Measurements from ENCODE around the gene SP140. TPM values are rescaled to one million over a fixed set of nuclear protein-coding genes. Genes with fewer than 3 reads are reported as not detected.

The SP140 gene
- total and polyA plus RNA-seq, 10 donors: 51.3 to 110 (median 71.4) TPM

- Histone ChIP-seq H3K27ac (peak overlapping the region in 4 of 8 donors; percentile 21 to 57 (median 42)), H3K4me1 (peaks cover 0 to 61% (median 49%) of the 10 kb centered on the region in 6 donors), H3K27me3 (replicated peaks in 1 of 7) (no peaks in the 10 kb centered on the region), H3K36me3 (peaks cover 4 to 100% (median 88%) of the 10 kb centered on the region in 6 donors), H3K9me3 (peaks cover 0 to 2% (median 0%) of the 10 kb centered on the region in 8 donors), H3K4me3 (peak overlapping the region in 2 of 8 donors; percentile 4 to 37)
- intact Hi-C loops (cut with DNase I; ENCODE audit: low total_unique reads): no loop called here
- 66 to 89% (median 79%) methylated on average over 15 of the region's 15 CpGs for WGBS, 5 donors
- TF ChIP-seq, protein P1, sequence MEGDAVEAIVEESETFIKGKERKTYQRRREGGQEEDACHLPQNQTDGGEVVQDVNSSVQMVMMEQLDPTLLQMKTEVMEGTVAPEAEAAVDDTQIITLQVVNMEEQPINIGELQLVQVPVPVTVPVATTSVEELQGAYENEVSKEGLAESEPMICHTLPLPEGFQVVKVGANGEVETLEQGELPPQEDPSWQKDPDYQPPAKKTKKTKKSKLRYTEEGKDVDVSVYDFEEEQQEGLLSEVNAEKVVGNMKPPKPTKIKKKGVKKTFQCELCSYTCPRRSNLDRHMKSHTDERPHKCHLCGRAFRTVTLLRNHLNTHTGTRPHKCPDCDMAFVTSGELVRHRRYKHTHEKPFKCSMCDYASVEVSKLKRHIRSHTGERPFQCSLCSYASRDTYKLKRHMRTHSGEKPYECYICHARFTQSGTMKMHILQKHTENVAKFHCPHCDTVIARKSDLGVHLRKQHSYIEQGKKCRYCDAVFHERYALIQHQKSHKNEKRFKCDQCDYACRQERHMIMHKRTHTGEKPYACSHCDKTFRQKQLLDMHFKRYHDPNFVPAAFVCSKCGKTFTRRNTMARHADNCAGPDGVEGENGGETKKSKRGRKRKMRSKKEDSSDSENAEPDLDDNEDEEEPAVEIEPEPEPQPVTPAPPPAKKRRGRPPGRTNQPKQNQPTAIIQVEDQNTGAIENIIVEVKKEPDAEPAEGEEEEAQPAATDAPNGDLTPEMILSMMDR (IDR thresholded peaks at IDR 0.05 in 8 of 11, conservative IDR thresholded peaks at IDR 0.05 in 3 of 11): no peak
- TF ChIP-seq POLR2AphosphoS5 (IDR thresholded peaks at IDR 0.05): peak; percentile 56 to 77 (median 76)
- TF ChIP-seq POLR2A (IDR thresholded peaks at IDR 0.05): no peak
- peak; percentile 84 for DNase-seq
These were observed 22.3 kb upstream of the SP140 start for GRCh38 chr2:230203110-230203676.

DNA sequence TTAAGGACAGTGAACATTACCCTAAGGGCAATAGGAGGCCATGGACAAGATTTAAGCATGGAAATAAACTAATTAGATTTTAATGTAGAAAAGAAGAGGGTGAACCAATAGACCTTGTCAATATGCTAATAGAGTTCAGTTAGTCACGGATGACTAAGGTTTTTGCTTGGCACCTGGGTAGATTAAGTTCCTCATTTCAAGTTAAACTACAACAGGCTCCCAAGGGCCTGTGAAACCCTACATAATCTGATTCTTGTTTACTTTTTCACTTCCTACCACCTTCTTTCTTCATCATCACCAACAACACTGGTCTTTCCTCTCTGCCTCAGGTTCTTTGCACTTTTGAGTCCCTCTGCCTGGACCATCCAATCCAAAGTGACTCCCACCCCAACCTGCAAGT, 20.5 kb upstream of the SP140 start:
- DNase-seq: no peak
- Histone ChIP-seq H3K4me3 (no peak overlapping the region), H3K27ac (peak overlapping the region in 7 of 8 donors; percentile 14 to 71 (median 64)), H3K27me3 (replicated peaks in 1 of 7) (no peaks in the 10 kb centered on the region), H3K9me3 (no peaks in the 10 kb centered on the region), H3K4me1 (peaks cover 15 to 79% (median 63%) of the 10 kb centered on the region in 6 donors), H3K36me3 (peaks cover 2 to 100% (median 88%) of the 10 kb centered on the region in 6 donors)
- intact Hi-C loops (cut with DNase I; ENCODE audit: low total_unique reads): no loop called here
- 37 to 65% (median 50%) methylated on average over 1 of the region's 1 CpG for WGBS, 5 donors
- TF ChIP-seq POLR2AphosphoS5 (IDR thresholded peaks at IDR 0.05): peak in 1 of 3 donors; percentile 3
- TF ChIP-seq, protein P1 (IDR thresholded peaks at IDR 0.05 in 8 of 11, conservative IDR thresholded peaks at IDR 0.05 in 3 of 11): no peak

DNA sequence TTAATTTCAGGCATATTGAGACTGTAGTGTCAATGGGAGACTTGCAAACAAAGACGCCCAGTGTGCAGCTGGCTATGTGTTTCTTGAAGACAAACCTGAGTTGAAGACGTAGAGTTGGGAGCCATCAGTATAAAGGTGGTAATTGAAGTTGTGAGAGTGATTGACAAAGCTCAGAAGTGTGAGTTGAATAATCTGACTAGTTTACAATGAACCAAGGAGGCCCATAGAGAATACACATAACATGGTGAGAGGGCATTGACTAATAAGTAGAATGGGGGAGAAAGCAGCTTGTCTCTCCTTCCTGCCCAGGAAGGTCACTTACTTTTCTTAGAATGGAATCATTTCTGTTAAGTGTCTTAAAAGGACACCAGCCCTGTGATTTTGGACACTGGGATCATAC, 19.8 kb upstream of the SP140 start:
- H3K9me3 ChIP-seq: no peaks in the 10 kb centered on the region
- TF ChIP-seq, protein P1 (IDR thresholded peaks at IDR 0.05 in 8 of 11, conservative IDR thresholded peaks at IDR 0.05 in 3 of 11): no peak
- TF ChIP-seq POLR2A (IDR thresholded peaks at IDR 0.05) (no peak), POLR2AphosphoS5 (IDR thresholded peaks at IDR 0.05) (no peak)
- WGBS, 5 donors: 77 to 88% (median 80%) methylated on average over 2 of the region's 2 CpGs
- H3K4me3 ChIP-seq: no peak overlapping the region
- peak overlapping the region in 6 of 8 donors; percentile 45 to 71 (median 65) for H3K27ac ChIP-seq
- intact Hi-C loops (cut with DNase I; ENCODE audit: low total_unique reads): no loop called here
- peaks cover 2 to 100% (median 88%) of the 10 kb centered on the region in 6 donors for H3K36me3 ChIP-seq
- peaks cover 18 to 86% (median 69%) of the 10 kb centered on the region in 6 donors for H3K4me1 ChIP-seq
- no peak for DNase-seq
- H3K27me3 ChIP-seq (replicated peaks in 1 of 7): no peaks in the 10 kb centered on the region

GRCh38 chr2:230208576-230208975, 17.0 kb upstream of the SP140 start:
- peaks cover 4 to 100% (median 92%) of the 10 kb centered on the region in 6 donors for H3K36me3 ChIP-seq
- H3K27ac ChIP-seq: peak overlapping the region in 3 of 8 donors; percentile 29 to 74 (median 42)
- peaks cover 18 to 88% (median 57%) of the 10 kb centered on the region in 6 donors for H3K4me1 ChIP-seq
- no peak for DNase-seq
- TF ChIP-seq POLR2A (IDR thresholded peaks at IDR 0.05): no peak
- no peak for TF ChIP-seq POLR2AphosphoS5 (IDR thresholded peaks at IDR 0.05)
- TF ChIP-seq, protein P1 (IDR thresholded peaks at IDR 0.05 in 8 of 11, conservative IDR thresholded peaks at IDR 0.05 in 3 of 11): no peak
- no peak overlapping the region for H3K4me3 ChIP-seq
- intact Hi-C loops (cut with DNase I; ENCODE audit: low total_unique reads): no loop called here
- H3K9me3 ChIP-seq: no peaks in the 10 kb centered on the region
- no peaks in the 10 kb centered on the region for H3K27me3 ChIP-seq (replicated peaks in 1 of 7)

Measured in spleen (tissue), 11 donors.